HEK293T (cell line): Measurements from ENCODE around the gene ACBD6.

Experiments used
- ARNT ChIP-seq: fragments of 450-650 bp; IDR thresholded peaks from 2 replicates; pipeline ENCODE4 v1.6.1; 2017; ENCODE audit warnings: mild to moderate bottlenecking
- BHLHE40 ChIP-seq: fragments of 450-650 bp; IDR thresholded peaks from 2 replicates; pipeline ENCODE4 v1.6.1; 2016; ENCODE audit warnings: mild to moderate bottlenecking, moderate library complexity, borderline replicate concordance
- ELF4 ChIP-seq: fragments of 450-650 bp; IDR thresholded peaks from 2 replicates; pipeline ENCODE4 v1.6.1; 2017; ENCODE audit warnings: antibody characterized with exemption
- FOXA1 ChIP-seq: fragments of 450-650 bp; IDR thresholded peaks from 2 replicates; pipeline ENCODE4 v1.6.1; 2016; ENCODE audit warnings: mild to moderate bottlenecking
- FOXK2 ChIP-seq: fragments of 450-650 bp; IDR thresholded peaks from 2 replicates; pipeline ENCODE4 v1.6.1; 2016; ENCODE audit warnings: mild to moderate bottlenecking
- FOXM1 ChIP-seq: fragments of 450-650 bp; IDR thresholded peaks from 2 replicates; pipeline ENCODE4 v1.6.1; 2017; ENCODE audit warnings: mild to moderate bottlenecking, borderline replicate concordance
- HDGF ChIP-seq: fragments of 450-650 bp; IDR thresholded peaks from 2 replicates; pipeline ENCODE4 v1.6.1; 2017; ENCODE audit warnings: antibody characterized with exemption, borderline replicate concordance
- L3MBTL2 ChIP-seq: fragments of 450-650 bp; conservative IDR thresholded peaks from 2 replicates; pipeline ENCODE4 v1.6.1; 2016; ENCODE audit warnings: mild to moderate bottlenecking
- LEF1 ChIP-seq: fragments of 450-650 bp; IDR thresholded peaks from 2 replicates; pipeline ENCODE4 v1.6.1; 2017; ENCODE audit warnings: mild to moderate bottlenecking, borderline replicate concordance
- NFRKB ChIP-seq: fragments of 450-650 bp; IDR thresholded peaks from 2 replicates; pipeline ENCODE4 v1.6.1; 2016; ENCODE audit warnings: mild to moderate bottlenecking, moderate library complexity
- SP1 ChIP-seq: fragments of 450-650 bp; IDR thresholded peaks from 2 replicates; pipeline ENCODE4 v1.6.1; 2017
- SUZ12 ChIP-seq: fragments of 450-650 bp; IDR thresholded peaks from 2 replicates; pipeline ENCODE4 v1.6.1; 2016; ENCODE audit warnings: mild to moderate bottlenecking
- ZNF384 ChIP-seq: fragments of 450-650 bp; IDR thresholded peaks from 2 replicates; pipeline ENCODE4 v1.6.1; 2016
- TF ChIP-seq, protein P1 (sequence below): fragments of 450-650 bp; IDR thresholded peaks from 2 replicates; pipeline ENCODE4 v1.6.1; 2016

DNA sequence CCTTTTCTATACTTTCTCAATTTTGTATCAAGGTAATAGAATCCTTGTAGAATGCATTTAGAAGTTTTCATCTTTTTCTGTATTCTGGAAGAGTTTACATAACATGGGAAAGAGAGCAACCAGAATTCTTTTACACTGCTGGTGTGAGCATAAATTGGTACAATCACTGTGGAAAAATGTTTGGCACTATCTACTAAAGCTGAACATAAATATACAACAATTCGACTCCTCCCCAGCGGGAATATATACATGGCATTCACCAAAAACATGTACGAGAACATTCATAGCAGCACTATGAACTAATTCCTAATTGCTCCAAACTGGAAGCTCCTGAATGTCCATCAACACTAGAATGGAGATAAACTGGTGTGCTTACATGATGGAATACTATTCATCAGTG lies 1.8 kb upstream of the ACBD6 start:
- TF ChIP-seq SP1, result no peak
- TF ChIP-seq BHLHE40, result no peak
- no peak for TF ChIP-seq FOXK2
- no peak for TF ChIP-seq HDGF
- TF ChIP-seq, protein P1, sequence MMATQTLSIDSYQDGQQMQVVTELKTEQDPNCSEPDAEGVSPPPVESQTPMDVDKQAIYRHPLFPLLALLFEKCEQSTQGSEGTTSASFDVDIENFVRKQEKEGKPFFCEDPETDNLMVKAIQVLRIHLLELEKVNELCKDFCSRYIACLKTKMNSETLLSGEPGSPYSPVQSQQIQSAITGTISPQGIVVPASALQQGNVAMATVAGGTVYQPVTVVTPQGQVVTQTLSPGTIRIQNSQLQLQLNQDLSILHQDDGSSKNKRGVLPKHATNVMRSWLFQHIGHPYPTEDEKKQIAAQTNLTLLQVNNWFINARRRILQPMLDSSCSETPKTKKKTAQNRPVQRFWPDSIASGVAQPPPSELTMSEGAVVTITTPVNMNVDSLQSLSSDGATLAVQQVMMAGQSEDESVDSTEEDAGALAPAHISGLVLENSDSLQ, result no peak
- no peak for TF ChIP-seq FOXM1
- TF ChIP-seq ZNF384, result no peak
- TF ChIP-seq FOXA1, result no peak
- no peak for TF ChIP-seq ELF4
- no peak for TF ChIP-seq SUZ12
- no peak for TF ChIP-seq LEF1
- no peak for TF ChIP-seq L3MBTL2
- no peak for TF ChIP-seq NFRKB
- TF ChIP-seq ARNT, result no peak
